PFSK-1 (cell line): ENCODE results near the gene DLGAP1.

Source experiments
- FOXP2 ChIP-seq: optimal IDR thresholded peaks from 2 replicates; pipeline ENCODE3; 2011; ENCODE audit warnings: borderline replicate concordance, control low read depth, inconsistent platforms; ENCODE audit not compliant: insufficient read depth; ENCODE audit errors: extremely low read length, extremely low read depth
- POLR2AphosphoS5 ChIP-seq: IDR thresholded peaks from 2 replicates; pipeline ENCODE4 v1.6.1; 2012; ENCODE audit warnings: low read depth, mild to moderate bottlenecking, control low read depth, low read length, moderate library complexity
- REST ChIP-seq, 2 experiments: IDR thresholded peaks; 2 replicates each; pipeline versions ENCODE4 v1.6.1 to v1.8.0; 2011 to 2012; ENCODE audit warnings: low read depth in 2 of 2, low read length in 2 of 2, control low read depth in 1 of 2, inconsistent platforms in 1 of 2, mild to moderate bottlenecking in 1 of 2, moderate library complexity in 1 of 2; ENCODE audit not compliant: insufficient read depth in 1 of 2
- SIN3A ChIP-seq: IDR thresholded peaks from 2 replicates; pipeline ENCODE4 v1.6.1; 2012; ENCODE audit warnings: mild to moderate bottlenecking, low read length, moderate library complexity, borderline replicate concordance; ENCODE audit not compliant: insufficient read depth
- TAF1 ChIP-seq: IDR thresholded peaks from 2 replicates; pipeline ENCODE4 v1.6.1; 2012; ENCODE audit warnings: low read length, control low read depth, borderline replicate concordance; ENCODE audit not compliant: insufficient read depth

The DLGAP1 gene

GRCh38 chr18:3540805-3541548, 914.1 kb downstream of the DLGAP1 start:
- TF ChIP-seq FOXP2 (no peak), REST (IDR thresholded peaks at IDR 0.05; ENCODE audit: insufficient read depth in 1 of 2, low read depth in 2 of 2, low read length in 2 of 2) (no peak), SIN3A (no peak), TAF1 (no peak), POLR2AphosphoS5 (no peak)

- TF ChIP-seq REST (IDR thresholded peaks at IDR 0.05; ENCODE audit: insufficient read depth in 1 of 2, low read depth in 2 of 2, low read length in 2 of 2) (no peak), TAF1 (no peak), SIN3A (no peak), FOXP2 (no peak), POLR2AphosphoS5 (no peak)
These were observed 916.0 kb downstream of the DLGAP1 start for GRCh38 chr18:3538954-3539617.

- TF ChIP-seq REST (IDR thresholded peaks at IDR 0.05; ENCODE audit: insufficient read depth in 1 of 2, low read depth in 2 of 2, low read length in 2 of 2) (no peak), FOXP2 (no peak), POLR2AphosphoS5 (no peak), TAF1 (no peak), SIN3A (no peak)
These were observed 916.7 kb downstream of the DLGAP1 start for GRCh38 chr18:3538456-3538855.

- no peak for TF ChIP-seq FOXP2
- no peak for TF ChIP-seq TAF1
- TF ChIP-seq POLR2AphosphoS5, result no peak
- TF ChIP-seq SIN3A, result no peak
- TF ChIP-seq REST (IDR thresholded peaks at IDR 0.05; ENCODE audit: insufficient read depth in 1 of 2, low read depth in 2 of 2, low read length in 2 of 2), result no peak
These were observed 924.3 kb downstream of the DLGAP1 start for GRCh38 chr18:3530807-3531206.

GRCh38 chr18:3529601-3530000, 925.5 kb downstream of the DLGAP1 start:
- TF ChIP-seq REST (IDR thresholded peaks at IDR 0.05; ENCODE audit: insufficient read depth in 1 of 2, low read depth in 2 of 2, low read length in 2 of 2), result no peak
- no peak for TF ChIP-seq TAF1
- TF ChIP-seq SIN3A, result no peak
- TF ChIP-seq FOXP2, result no peak
- no peak for TF ChIP-seq POLR2AphosphoS5
